IMR-90 (cell line): ENCODE data around the gene UGT1A1. TPM values are rescaled to one million over a fixed set of nuclear protein-coding genes. Genes with fewer than 3 reads are reported as not detected.

Experiments used
- ATAC-seq: fragments of 200-7000 bp; cut with Tn5 transposase; 2 replicates; pipeline ENCODE4 v1.9.1; 2020; ENCODE audit warnings: low read depth, mild to moderate bottlenecking, moderate library complexity
- BruUV-seq: library from RNA; stranded (reverse); fragments of 400-500 nt; replicated peaks from 2 replicates; lab custom pipeline; 2021; lab: Mats Ljungman, UMichigan
- CTCF ChIA-PET: fragments of 300-600 bp; formaldehyde crosslinking; extraction: SDS; loops from one replicate; lab custom pipeline; 2021; ENCODE audit warnings: antibody characterized with exemption; lab: Yijun Ruan, JAX
- POLR2A ChIA-PET: fragments of 300-600 bp; sonication (Branson Sonifier 250); formaldehyde crosslinking; loops from one replicate; lab custom pipeline; 2022; ENCODE audit warnings: antibody characterized with exemption; ENCODE audit not compliant: unreplicated experiment; lab: Charles Lee
- DNase-seq: peaks from one replicate; pipeline ENCODE4 v3.0.0; 2013
- H2AFZ ChIP-seq: replicated peaks from 2 replicates; pipeline ENCODE3; 2013; ENCODE audit warnings: low read length, mild to moderate bottlenecking; ENCODE audit not compliant: poor library complexity
- H2AK5ac ChIP-seq: 2 replicates; pipeline ENCODE4 v1.6.1; 2013; ENCODE audit warnings: low read depth, low read length, inconsistent platforms
- H2AK9ac ChIP-seq: replicated peaks from 2 replicates; pipeline ENCODE3; 2013; ENCODE audit warnings: mild to moderate bottlenecking, low read depth, low read length, moderate library complexity; ENCODE audit not compliant: poor library complexity
- H2BK120ac ChIP-seq: 2 replicates; pipeline ENCODE4 v1.6.1; 2013; ENCODE audit warnings: low read depth, low read length, inconsistent platforms
- H2BK15ac ChIP-seq: 3 replicates; pipeline ENCODE4 v1.6.1; 2013; ENCODE audit warnings: low read depth, low read length, inconsistent platforms
- H2BK20ac ChIP-seq: 2 replicates; pipeline ENCODE4 v1.6.1; 2013; ENCODE audit warnings: low read depth, mild to moderate bottlenecking, inconsistent platforms, low read length, moderate library complexity
- H2BK5ac ChIP-seq: 2 replicates; pipeline ENCODE4 v1.6.1; 2013; ENCODE audit warnings: mild to moderate bottlenecking, low read depth, low read length, inconsistent platforms; ENCODE audit not compliant: poor library complexity, severe bottlenecking
- H3K14ac ChIP-seq: replicated peaks from 2 replicates; pipeline ENCODE4 v1.6.1; 2013; ENCODE audit warnings: low read depth, low read length, inconsistent platforms
- H3K18ac ChIP-seq: 2 replicates; pipeline ENCODE4 v1.6.1; 2013; ENCODE audit warnings: low read depth, low read length, control low read depth
- H3K23ac ChIP-seq: 2 replicates; pipeline ENCODE4 v1.6.1; 2013; ENCODE audit warnings: low read depth, low read length, inconsistent platforms
- H3K27ac ChIP-seq: 2 replicates; pipeline ENCODE4 v1.5.1; 2013; ENCODE audit warnings: mild to moderate bottlenecking, control low read depth, low read length; ENCODE audit not compliant: insufficient read depth
- H3K27me3 ChIP-seq: 2 replicates; pipeline ENCODE4 v1.6.1; 2013; ENCODE audit warnings: low read length; ENCODE audit not compliant: control insufficient read depth, insufficient read depth
- H3K36me3 ChIP-seq: 2 replicates; pipeline ENCODE4 v1.6.1; 2013; ENCODE audit warnings: low read length, mixed read lengths; ENCODE audit not compliant: control insufficient read depth, insufficient read depth
- H3K4ac ChIP-seq: 2 replicates; pipeline ENCODE4 v1.6.1; 2013; ENCODE audit warnings: low read depth, low read length, inconsistent platforms
- H3K4me1 ChIP-seq: 2 replicates; pipeline ENCODE4 v1.6.1; 2013; ENCODE audit warnings: low read length, mixed read lengths; ENCODE audit not compliant: control insufficient read depth, insufficient read depth
- H3K4me2 ChIP-seq: 2 replicates; pipeline ENCODE4 v1.6.1; 2013; ENCODE audit warnings: low read depth, mild to moderate bottlenecking, control low read depth, low read length, moderate library complexity
- H3K4me3 ChIP-seq: 2 replicates; pipeline ENCODE4 v1.5.1; 2013; ENCODE audit warnings: low read depth, mild to moderate bottlenecking, control low read depth, low read length, moderate library complexity; ENCODE audit not compliant: insufficient read depth
- H3K56ac ChIP-seq: 2 replicates; pipeline ENCODE4 v1.6.1; 2013; ENCODE audit warnings: low read length, inconsistent platforms; ENCODE audit not compliant: insufficient read depth; ENCODE audit errors: extremely low read depth
- H3K79me1 ChIP-seq, 2 experiments: 2 replicates each; pipeline ENCODE4 v1.6.1; 2013; ENCODE audit warnings: low read length in 2 of 2, inconsistent platforms in 1 of 2, low read depth in 1 of 2
- H3K9ac ChIP-seq: 2 replicates; pipeline ENCODE4 v1.6.1; 2013; ENCODE audit warnings: low read depth, low read length, control low read depth
- H3K9me1 ChIP-seq: 2 replicates; pipeline ENCODE4 v1.6.1; 2013; ENCODE audit warnings: low read length, inconsistent platforms; ENCODE audit not compliant: insufficient read depth
- H3K9me3 ChIP-seq: 2 replicates; pipeline ENCODE4 v1.6.1; 2013; ENCODE audit warnings: low read length; ENCODE audit not compliant: control insufficient read depth, insufficient read depth
- H4K20me1 ChIP-seq: 2 replicates; pipeline ENCODE4 v1.6.1; 2013; ENCODE audit warnings: low read length, inconsistent platforms; ENCODE audit not compliant: insufficient read depth
- H4K5ac ChIP-seq: 2 replicates; pipeline ENCODE4 v1.6.1; 2013; ENCODE audit warnings: mild to moderate bottlenecking, low read depth, low read length, control low read depth
- H4K8ac ChIP-seq, 2 experiments: 2 replicates each; pipeline ENCODE4 v1.6.1; 2013; ENCODE audit warnings: low read depth in 2 of 2, low read length in 2 of 2, control low read depth in 1 of 2, inconsistent platforms in 1 of 2
- H4K91ac ChIP-seq: 2 replicates; pipeline ENCODE4 v1.6.1; 2013; ENCODE audit warnings: low read depth, low read length, inconsistent platforms; ENCODE audit not compliant: insufficient read depth
- POLR2A ChIP-seq: IDR thresholded peaks from 2 replicates; pipeline ENCODE4 v1.6.1; 2012; ENCODE audit warnings: mild to moderate bottlenecking, low read depth, low read length
- USF2 ChIP-seq: fragments of 150-350 bp; IDR thresholded peaks from 2 replicates; pipeline ENCODE4 v1.6.1; 2017; ENCODE audit warnings: mild to moderate bottlenecking, antibody characterized with exemption, low read length, low read depth
- WGBS, 2 experiments: methylation state at CpG; one replicate each; pipeline versions ENCODE4 v1.1.5 to v1.1.7; 2013; ENCODE audit warnings: missing lambda C conversion rate in 2 of 2; ENCODE audit not compliant: insufficient read length in 1 of 2; ENCODE audit errors: extremely low coverage in 2 of 2; 5-methylcytosine and 5-hydroxymethylcytosine counted together
- dilution Hi-C: fragments of 300-500 bp; cut with HindIII; formaldehyde crosslinking; loops from one replicate; pipeline ENCODE4 v1.14.3; 2018; ENCODE audit warnings: low sequenced_read_pairs; ENCODE audit not compliant: unreplicated experiment
- in situ Hi-C: fragments of 300-500 bp; cut with MboI; formaldehyde crosslinking; loops from 3 replicates; pipeline ENCODE4 v1.14.3; 2019; ENCODE audit warnings: low sequenced_read_pairs, inconsistent platforms, mixed read lengths
- intact Hi-C: fragments of 100-400 bp; cut with micrococcal nuclease; formaldehyde crosslinking; loops from 2 replicates; pipeline ENCODE4 v1.10.0; 2022
- polyA plus RNA-seq, 3 experiments: library from polyadenylated mRNA; depleted of rRNA; stranded (reverse); fragments of >200 nt; gene quantifications; 2 replicates each; pipeline ENCODE4 v1.2.3, GENCODE V29; 2012; ENCODE audit warnings: low replicate concordance in 1 of 3
- total RNA-seq: library from RNA; depleted of rRNA; stranded (reverse); fragments of >200 nt; gene quantifications from 2 replicates; pipeline ENCODE4 v1.2.3, GENCODE V29; 2012

UGT1A1 gene
- total and polyA plus RNA-seq, 2 of the 4 experiments (the other 2 are of a cell fraction) = not detected

- H3K23ac ChIP-seq = no peak overlapping the region
- BruUV-seq = no TSS peak
- H3K27me3 ChIP-seq = no peaks in the 10 kb centered on the region
- peaks cover 3% of the 10 kb centered on the region; the same call in 1 of the 2 replicates for H3K9me3 ChIP-seq
- no peak overlapping the region for H4K8ac ChIP-seq
- no peak overlapping the region for H2AFZ ChIP-seq
- no peaks in the 10 kb centered on the region for H3K9me1 ChIP-seq
- H3K4me3 ChIP-seq = no peak overlapping the region
- WGBS, 2 experiments = no CpG with 5 or more reads among the region's 6 CpGs
- no peak overlapping the region for H2BK15ac ChIP-seq
- in situ Hi-C loops = no loop called here
- dilution Hi-C loops = no loop called here
- no peaks in the 10 kb centered on the region for H3K36me3 ChIP-seq
- H2BK20ac ChIP-seq = no peak overlapping the region
- no peak overlapping the region for H4K91ac ChIP-seq
- no peak overlapping the region for H2BK120ac ChIP-seq
- intact Hi-C loops = no loop called here
- ATAC-seq (no peak), DNase-seq (no peak)
- H2BK5ac ChIP-seq = no peak overlapping the region
- no peaks in the 10 kb centered on the region for H3K4me1 ChIP-seq
- peak; percentile 14; the same call in 1 of the 2 replicates for TF ChIP-seq USF2
- TF ChIP-seq POLR2A = no peak
- H3K79me1 ChIP-seq = no peaks in the 10 kb centered on the region
- H2AK9ac ChIP-seq = no peak overlapping the region
- H4K5ac ChIP-seq = no peak overlapping the region
- no peaks in the 10 kb centered on the region for H4K20me1 ChIP-seq
- no peak overlapping the region for H3K4me2 ChIP-seq
- CTCF ChIA-PET = no interaction called here
- H3K27ac ChIP-seq = no peak overlapping the region
- POLR2A ChIA-PET = no interaction called here
- no peak overlapping the region for H3K9ac ChIP-seq
- no peak overlapping the region for H3K56ac ChIP-seq
- no peak overlapping the region for H3K14ac ChIP-seq
- no peak overlapping the region for H3K4ac ChIP-seq
- H3K18ac ChIP-seq = no peak overlapping the region
- H2AK5ac ChIP-seq = no peak overlapping the region
Observed at GRCh38 chr2:233775414-233775813, 15.3 kb downstream of the UGT1A1 start.
